Panc1 (cell line): ENCODE data around the gene BHLHA15.

Experiments used
- CTCF ChIP-seq: fragments of 450-650 bp; IDR thresholded peaks from 2 replicates; pipeline ENCODE4 v1.5.1; 2017; ENCODE audit warnings: mild to moderate bottlenecking
- POLR2AphosphoS5 ChIP-seq: IDR thresholded peaks from 2 replicates; pipeline ENCODE4 v1.6.1; 2012; ENCODE audit warnings: mild to moderate bottlenecking, low read depth, low read length, moderate library complexity
- REST ChIP-seq, 2 experiments: IDR thresholded peaks; 2 replicates each; pipeline ENCODE4 v1.6.1; 2011 to 2012; ENCODE audit warnings: low read depth in 2 of 2, control low read depth in 1 of 2, low read length in 1 of 2, mild to moderate bottlenecking in 1 of 2, moderate library complexity in 1 of 2; ENCODE audit not compliant: insufficient read depth in 1 of 2

- TF ChIP-seq CTCF (no peak), REST (IDR thresholded peaks at IDR 0.05; ENCODE audit: insufficient read depth in 1 of 2, low read depth in 2 of 2, low read length in 1 of 2) (no peak), POLR2AphosphoS5 (no peak)
These were observed 12.9 kb downstream of the BHLHA15 start for GRCh38 chr7:98223898-98224700.
